Lung (tissue), 16 donors: ENCODE results near the gene TEX29. TPM values are rescaled to one million over a fixed set of nuclear protein-coding genes. Genes with fewer than 3 reads are reported as not detected.

Experiments
- ATAC-seq: fragments of 200-7000 bp; cut with Tn5 transposase; one replicate; pipeline ENCODE4 v1.9.1; 2020; ENCODE audit warnings: moderate number of reproducible peaks; ENCODE audit not compliant: insufficient read depth, low FRiP score
- DNase-seq, 3 donors: peaks; one replicate each; pipeline ENCODE4 v3.0.0-alpha.2; 2013 to 2017
- H3K27ac ChIP-seq, 2 donors: one replicate each; pipeline ENCODE4 v1.5.1; 2013; ENCODE audit warnings: mild to moderate bottlenecking in 2 of 2, moderate library complexity in 2 of 2, control low read depth in 1 of 2, inconsistent platforms in 1 of 2, low read depth in 1 of 2, low read length in 1 of 2
- H3K27me3 ChIP-seq, 3 donors: one replicate each; pipeline ENCODE4 v1.5.1; 2013; ENCODE audit warnings: low read length in 2 of 3; ENCODE audit not compliant: control insufficient read depth in 3 of 3, insufficient read depth in 3 of 3
- H3K36me3 ChIP-seq, 4 donors: one replicate each; pipeline ENCODE4 v1.5.1; 2013; ENCODE audit warnings: low read length in 4 of 4, mild to moderate bottlenecking in 1 of 4, moderate library complexity in 1 of 4; ENCODE audit not compliant: control insufficient read depth in 4 of 4, insufficient read depth in 4 of 4
- H3K4me1 ChIP-seq, 5 donors: one replicate each; pipeline ENCODE4 v1.5.1; 2013; ENCODE audit warnings: low read length in 5 of 5, mild to moderate bottlenecking in 2 of 5, moderate library complexity in 1 of 5; ENCODE audit not compliant: control insufficient read depth in 5 of 5, insufficient read depth in 5 of 5
- H3K4me3 ChIP-seq: one replicate; pipeline ENCODE4 v1.5.1; 2013; ENCODE audit warnings: mild to moderate bottlenecking, control low read depth, moderate library complexity
- H3K9ac ChIP-seq, 2 donors: one replicate each; pipeline ENCODE4 v1.5.1; 2013; ENCODE audit warnings: low read length in 2 of 2, control low read depth in 1 of 2; ENCODE audit not compliant: insufficient read depth in 1 of 2
- H3K9me3 ChIP-seq, 4 donors: one replicate each; pipeline ENCODE4 v1.5.1; 2013; ENCODE audit warnings: low read length in 3 of 4, mild to moderate bottlenecking in 1 of 4, moderate library complexity in 1 of 4; ENCODE audit not compliant: control insufficient read depth in 4 of 4, insufficient read depth in 3 of 4
- WGBS, 2 donors: extraction: QIAGEN DNeasy Blood & Tissue Kit; methylation state at CpG; one replicate each; pipeline ENCODE4 v1.1.7; 2013; 5-methylcytosine and 5-hydroxymethylcytosine counted together
- long read RNA-seq, 5 donors: transcript quantifications; one replicate each; lab custom pipeline, GENCODE V29; 2026
- polyA plus RNA-seq, 2 donors: library from polyadenylated mRNA; stranded (reverse); fragments of 200-250 nt; gene quantifications; one replicate each; pipeline ENCODE4 v1.2.1, GENCODE V29; 2013
- total RNA-seq, 2 donors: library from RNA; depleted of rRNA in 1 of 2; stranded (reverse); fragments of >200 nt in 1 of 2; gene quantifications; one replicate each; pipeline ENCODE4 v1.2.1, GENCODE V29; 2014 to 2021
- TF ChIP-seq, protein P1 (sequence below): IDR thresholded peaks from 2 replicates; pipeline ENCODE4 v1.5.1; 2012; ENCODE audit warnings: mild to moderate bottlenecking; ENCODE audit errors: control extremely low read depth, extremely low read depth
- donor health status: control.
- donor health status: control.
- donor health status: Bipolar disorder and iron deficiency.
- donor health status: healthy.
- donor health status: DM: yes; HTN: yes; CAD: no.

TEX29 gene
- total RNA-seq, result under 1 TPM in 1 of 2 donors, not detected in 1; 0.25 TPM
- polyA plus RNA-seq, result under 1 TPM; 0.19 to 0.79 TPM
- long read RNA-seq, donor 1, result 0 reads
- long read RNA-seq, donor 2, result 0 reads
- long read RNA-seq, donor 3, result 0 reads
- long read RNA-seq, donor 4, result 0 reads
- long read RNA-seq, donor 5, result 0 reads

DNA sequence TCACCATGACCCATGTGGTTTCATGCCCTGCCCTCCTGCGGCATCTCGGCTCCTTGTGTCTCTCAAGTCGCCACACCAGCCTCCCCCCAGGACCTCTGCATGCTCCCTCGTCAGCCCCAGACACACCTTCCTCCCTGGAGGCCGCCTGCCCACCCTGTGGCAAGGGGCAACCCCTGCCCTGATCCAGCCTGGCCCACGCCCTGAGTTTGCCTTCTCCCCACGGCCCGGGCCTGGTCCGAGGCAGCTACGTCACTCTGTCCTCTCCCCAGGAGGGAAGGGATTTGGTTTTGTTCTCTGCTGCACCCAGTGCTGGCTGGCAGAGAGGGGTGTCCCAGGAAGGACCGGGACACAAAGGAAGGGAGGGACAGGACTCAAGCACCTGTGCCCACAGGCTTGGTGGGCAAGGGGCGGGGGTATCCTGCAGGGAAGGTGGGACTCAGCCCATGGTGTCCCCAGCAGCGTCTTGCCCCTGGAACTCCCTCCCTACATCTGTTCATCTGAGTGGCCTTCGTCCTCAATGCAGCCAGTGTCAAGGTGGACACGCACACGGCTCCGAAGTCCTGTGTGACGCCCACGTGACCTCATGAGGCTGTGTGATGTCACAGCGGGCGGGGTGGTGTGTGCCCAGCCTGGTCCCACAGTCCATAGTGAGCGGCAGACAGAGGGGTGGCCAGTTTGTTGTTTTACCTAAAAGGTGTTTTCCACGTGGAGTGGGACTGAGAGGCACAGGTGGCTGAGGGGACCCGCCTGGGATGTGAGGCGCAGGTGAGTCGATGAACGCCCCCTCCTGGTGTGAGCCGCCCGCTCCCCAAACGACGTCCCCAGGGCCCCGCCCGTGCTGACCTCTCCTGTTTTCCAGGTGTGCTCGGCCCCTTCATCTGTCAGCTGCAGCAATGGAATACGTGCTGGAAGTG lies at the start of gene TEX29:
TEX29 (plus strand) TSS at position 645 of the 914 bp plus-strand sequence; CDS start at position 894, 249 bp downstream.
- Histone ChIP-seq H3K4me1 (peaks cover 0 to 18% (median 0%) of the 10 kb centered on the region in 5 donors), H3K36me3 (peaks cover 0 to 9% (median 0%) of the 10 kb centered on the region in 4 donors), H3K9ac (no peak within 1 kb of the TSS), H3K27me3 (no peaks in the 10 kb centered on the region), H3K27ac (no peak within 1 kb of the TSS), H3K4me3 (no peak within 1 kb of the TSS), H3K9me3 (peaks cover 0 to 2% (median 0%) of the 10 kb centered on the region in 4 donors)
- no peak for ATAC-seq
- DNase-seq, result no peak
- TF ChIP-seq, protein P1, sequence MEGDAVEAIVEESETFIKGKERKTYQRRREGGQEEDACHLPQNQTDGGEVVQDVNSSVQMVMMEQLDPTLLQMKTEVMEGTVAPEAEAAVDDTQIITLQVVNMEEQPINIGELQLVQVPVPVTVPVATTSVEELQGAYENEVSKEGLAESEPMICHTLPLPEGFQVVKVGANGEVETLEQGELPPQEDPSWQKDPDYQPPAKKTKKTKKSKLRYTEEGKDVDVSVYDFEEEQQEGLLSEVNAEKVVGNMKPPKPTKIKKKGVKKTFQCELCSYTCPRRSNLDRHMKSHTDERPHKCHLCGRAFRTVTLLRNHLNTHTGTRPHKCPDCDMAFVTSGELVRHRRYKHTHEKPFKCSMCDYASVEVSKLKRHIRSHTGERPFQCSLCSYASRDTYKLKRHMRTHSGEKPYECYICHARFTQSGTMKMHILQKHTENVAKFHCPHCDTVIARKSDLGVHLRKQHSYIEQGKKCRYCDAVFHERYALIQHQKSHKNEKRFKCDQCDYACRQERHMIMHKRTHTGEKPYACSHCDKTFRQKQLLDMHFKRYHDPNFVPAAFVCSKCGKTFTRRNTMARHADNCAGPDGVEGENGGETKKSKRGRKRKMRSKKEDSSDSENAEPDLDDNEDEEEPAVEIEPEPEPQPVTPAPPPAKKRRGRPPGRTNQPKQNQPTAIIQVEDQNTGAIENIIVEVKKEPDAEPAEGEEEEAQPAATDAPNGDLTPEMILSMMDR, result no peak
- WGBS, 2 donors, result 76 to 79% methylated on average over 34 to 35 of the region's 35 CpGs

DNA sequence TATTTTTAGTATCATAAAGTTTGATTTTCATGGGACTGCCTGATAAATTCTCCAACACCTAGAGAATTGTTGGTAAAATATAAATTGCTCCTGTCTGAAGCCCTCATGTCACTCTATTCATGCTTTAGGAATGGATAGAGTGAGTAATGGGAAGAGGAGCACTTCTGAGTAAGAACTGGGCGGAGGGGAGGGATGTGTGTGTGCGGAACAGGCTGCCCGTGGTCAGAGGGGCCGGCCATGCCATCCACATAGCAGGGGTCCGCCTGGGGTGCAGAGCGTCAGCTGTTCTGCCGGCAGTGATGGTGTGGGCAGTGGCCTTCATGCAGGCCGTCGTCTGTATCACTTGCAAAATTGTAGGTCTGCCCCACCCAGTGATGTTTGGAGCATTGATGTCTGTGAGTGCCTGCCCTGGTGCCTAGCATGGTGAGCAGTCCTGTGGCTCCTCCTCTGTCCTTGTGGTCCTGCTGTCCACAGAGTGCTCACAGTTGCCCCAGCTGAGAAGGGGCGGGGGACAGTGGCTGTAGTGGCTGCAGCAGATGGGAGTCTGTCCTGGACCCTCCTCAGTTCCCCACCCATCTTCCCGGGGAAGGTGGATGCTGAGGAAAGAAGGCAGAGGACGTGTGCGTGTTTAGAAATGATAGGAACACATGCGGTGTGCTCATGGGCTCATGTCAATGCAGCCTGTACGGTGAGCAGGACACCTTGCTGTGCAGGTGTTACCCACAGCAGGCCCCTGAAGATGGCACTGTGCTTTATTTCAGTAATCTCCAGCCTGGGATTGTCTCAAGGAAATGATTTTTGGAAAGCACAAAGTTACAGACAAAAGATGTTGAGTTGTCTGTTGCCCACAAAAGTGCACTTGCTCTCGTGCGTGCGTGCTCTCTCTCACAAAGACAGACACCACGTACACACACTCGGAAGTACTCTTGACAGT lies 49.4 kb upstream of the TEX29 start:
- H3K4me3 ChIP-seq, result no peak overlapping the region
- WGBS, 2 donors, result 94 to 96% methylated on average over 20 of the region's 20 CpGs
- no peak overlapping the region for H3K27ac ChIP-seq
- H3K9ac ChIP-seq, result no peak overlapping the region
- H3K36me3 ChIP-seq, result peaks cover 17 to 44% (median 26%) of the 10 kb centered on the region in 4 donors
- H3K4me1 ChIP-seq, result peaks cover 0 to 2% (median 0%) of the 10 kb centered on the region in 5 donors
- no peak for DNase-seq
- TF ChIP-seq, protein P1, result no peak
- H3K27me3 ChIP-seq, result no peaks in the 10 kb centered on the region
- H3K9me3 ChIP-seq, result no peaks in the 10 kb centered on the region
- ATAC-seq, result no peak

DNA sequence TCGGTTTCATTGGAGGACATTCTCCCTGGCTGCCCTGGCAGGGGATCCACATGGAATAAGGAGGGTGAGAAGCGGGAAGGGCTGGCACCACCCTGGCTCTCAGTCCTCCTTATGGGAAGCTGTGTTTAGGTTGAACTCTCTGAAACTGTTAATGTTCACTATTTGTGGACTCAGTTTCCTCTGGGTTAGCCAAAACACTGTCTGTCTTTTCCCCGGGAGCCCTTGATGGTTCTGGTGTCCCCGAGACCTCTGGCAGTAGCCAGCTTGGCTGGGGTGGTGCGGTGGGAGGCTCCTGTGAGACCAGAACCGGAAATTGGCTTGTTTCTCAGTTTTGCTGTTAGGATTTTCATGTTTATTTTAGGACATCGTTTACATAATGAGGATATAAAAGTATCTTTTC lies 48.3 kb upstream of the TEX29 start:
- Histone ChIP-seq H3K27me3 (no peaks in the 10 kb centered on the region), H3K4me3 (no peak overlapping the region), H3K27ac (no peak overlapping the region), H3K4me1 (peaks cover 0 to 2% (median 0%) of the 10 kb centered on the region in 5 donors), H3K9ac (no peak overlapping the region), H3K9me3 (no peaks in the 10 kb centered on the region), H3K36me3 (peaks cover 16 to 44% (median 26%) of the 10 kb centered on the region in 4 donors)
- ATAC-seq (no peak), DNase-seq (no peak)
- TF ChIP-seq, protein P1, result no peak
- 73 to 79% methylated on average over 7 of the region's 7 CpGs for WGBS, 2 donors
